GM18873 (cell line): ENCODE data around the gene INTS1.

ENCODE experiments used
- ATAC-seq: cut with Tn5 transposase; IDR thresholded peaks from one replicate; pipeline ENCODE4 v1.9.1; 2021; ENCODE audit warnings: mild to moderate bottlenecking, moderate library complexity, moderate number of reproducible peaks; ENCODE audit not compliant: unreplicated experiment, low FRiP score

The INTS1 gene

GRCh38 chr7:1438208-1438607 lies 66.0 kb downstream of the INTS1 start:
- no peak for ATAC-seq

- ATAC-seq: no peak
These were observed 66.9 kb downstream of the INTS1 start for GRCh38 chr7:1437155-1437880.

GRCh38 chr7:1436608-1437007 lies 67.6 kb downstream of the INTS1 start:
- no peak for ATAC-seq

- no peak for ATAC-seq
These were observed 69.1 kb downstream of the INTS1 start for GRCh38 chr7:1434891-1435670.

- no peak for ATAC-seq
These were observed 69.9 kb downstream of the INTS1 start for GRCh38 chr7:1434165-1434718.

GRCh38 chr7:1433128-1433920 lies 70.9 kb downstream of the INTS1 start:
- no peak for ATAC-seq

GRCh38 chr7:1432411-1433082 lies 71.6 kb downstream of the INTS1 start:
- no peak for ATAC-seq

GRCh38 chr7:1431634-1432380 lies 72.4 kb downstream of the INTS1 start:
- no peak for ATAC-seq

- no peak for ATAC-seq
These were observed 73.0 kb downstream of the INTS1 start for GRCh38 chr7:1431226-1431625.

GRCh38 chr7:1430056-1430845 lies 73.9 kb downstream of the INTS1 start:
- ATAC-seq: no peak

GRCh38 chr7:1428941-1429501 lies 75.2 kb downstream of the INTS1 start:
- no peak for ATAC-seq

- no peak for ATAC-seq
These were observed 77.0 kb downstream of the INTS1 start for GRCh38 chr7:1427064-1427657.

- ATAC-seq: no peak
These were observed 77.7 kb downstream of the INTS1 start for GRCh38 chr7:1426474-1426873.

GRCh38 chr7:1425292-1426136 lies 78.7 kb downstream of the INTS1 start:
- ATAC-seq: no peak

GRCh38 chr7:1424041-1424440 lies 80.1 kb downstream of the INTS1 start:
- no peak for ATAC-seq

GRCh38 chr7:1423264-1423811 lies 80.9 kb downstream of the INTS1 start:
- ATAC-seq: no peak
